Activated CD8-positive, alpha-beta memory T cell treated with anti-CD3 and anti-CD28 coated beads, Interleukin-2, amount 50 U/mL, for 4 hours (primary cell): ENCODE data around the gene MITF.

Source experiments
- DNase-seq: peaks from one replicate; pipeline ENCODE4 v3.0.0-alpha.2; 2020

MITF gene

DNA sequence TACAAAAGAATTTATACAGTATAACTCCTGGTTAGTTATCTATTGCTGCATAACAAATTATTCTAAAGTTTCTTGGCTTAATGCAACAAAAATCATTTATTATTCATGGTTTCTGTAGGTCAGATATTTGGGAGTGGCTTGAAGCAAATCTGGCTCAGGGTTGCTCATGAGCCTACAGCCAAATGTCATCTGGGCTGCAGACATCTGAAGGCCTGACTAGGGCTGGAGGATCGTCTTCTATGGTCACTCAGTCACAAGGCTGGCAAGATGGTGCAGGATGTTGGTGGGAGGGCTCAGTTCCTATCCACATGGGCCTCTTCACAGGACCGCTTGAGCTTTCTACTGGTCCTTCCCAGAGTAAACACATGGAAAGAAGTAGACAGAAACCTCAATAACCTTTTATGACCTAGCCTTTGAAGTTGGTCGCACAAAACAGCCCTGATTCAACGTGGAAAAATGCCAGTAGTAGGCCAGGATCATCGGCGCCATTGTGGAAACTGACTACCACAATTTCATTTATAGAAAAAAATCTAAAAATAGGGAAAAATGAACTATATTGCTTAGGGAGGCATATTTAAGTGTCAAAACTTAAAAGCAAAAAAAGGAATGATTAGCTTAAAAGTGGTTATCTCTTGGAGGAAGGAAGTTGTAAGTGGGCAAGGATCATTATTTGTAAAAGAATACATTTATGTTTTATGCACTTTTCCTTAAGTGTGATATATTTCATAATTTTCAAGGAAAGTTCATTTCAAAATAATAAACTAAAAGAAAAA is 9.9 kb upstream of the MITF start:
- DNase-seq, result no peak

DNA sequence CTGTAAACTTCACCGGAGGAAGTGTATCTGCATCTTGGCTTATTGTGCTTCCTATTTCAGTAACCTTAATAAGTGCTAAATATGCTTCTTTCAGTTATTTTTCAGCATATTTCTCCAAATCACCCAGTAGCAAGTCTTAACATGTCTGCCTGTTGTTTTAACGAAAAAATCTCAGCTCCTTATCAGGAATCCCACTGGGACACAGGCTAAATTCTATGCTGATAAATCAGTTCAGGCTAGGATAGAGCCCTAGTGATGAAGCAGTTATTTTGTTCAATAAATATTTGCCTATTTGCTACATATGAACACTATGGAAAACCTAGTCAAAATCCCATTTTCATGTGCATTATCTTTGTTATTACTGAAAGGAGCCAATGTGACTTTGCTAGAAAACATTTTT is 8.2 kb upstream of the MITF start:
- no peak for DNase-seq

DNA sequence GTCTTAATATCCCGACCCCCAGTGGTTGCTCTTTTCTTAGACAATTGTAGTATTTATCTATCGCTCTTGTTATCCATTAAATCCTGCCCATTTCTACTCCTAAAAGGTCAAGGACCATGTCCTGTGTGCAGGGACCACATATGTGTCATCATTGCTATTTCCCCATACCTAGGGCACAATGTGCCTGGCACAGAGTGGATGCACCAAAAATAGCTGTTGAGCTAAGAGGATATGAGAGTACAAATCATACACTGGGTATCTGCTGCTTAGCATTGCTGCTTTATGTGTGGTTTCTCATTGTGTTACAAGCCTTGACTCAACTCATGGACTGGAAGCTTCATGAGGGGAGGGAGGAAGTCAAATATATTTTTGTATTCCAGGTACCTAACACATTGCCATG is 3.4 kb upstream of the MITF start:
- no peak for DNase-seq

DNA sequence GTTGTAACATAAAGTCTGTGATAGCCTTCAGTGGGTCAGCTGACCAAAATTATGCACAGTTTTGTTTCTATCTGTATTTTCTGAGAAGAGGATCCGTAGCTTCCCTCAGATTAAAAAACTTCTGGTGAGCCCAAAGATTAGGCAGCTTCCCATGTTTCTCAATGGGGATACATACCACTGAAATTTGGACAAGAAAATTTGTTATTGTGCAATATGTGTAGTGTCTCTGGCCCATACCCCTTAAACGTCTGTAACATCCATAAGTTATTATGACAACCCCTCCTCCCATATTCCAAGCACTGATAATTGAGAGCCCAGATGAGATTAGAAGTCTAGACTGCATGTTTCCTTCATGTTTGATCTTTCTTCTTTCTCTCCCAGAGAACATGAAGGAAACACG is 1.9 kb upstream of the MITF start:
- DNase-seq, result no peak

DNA sequence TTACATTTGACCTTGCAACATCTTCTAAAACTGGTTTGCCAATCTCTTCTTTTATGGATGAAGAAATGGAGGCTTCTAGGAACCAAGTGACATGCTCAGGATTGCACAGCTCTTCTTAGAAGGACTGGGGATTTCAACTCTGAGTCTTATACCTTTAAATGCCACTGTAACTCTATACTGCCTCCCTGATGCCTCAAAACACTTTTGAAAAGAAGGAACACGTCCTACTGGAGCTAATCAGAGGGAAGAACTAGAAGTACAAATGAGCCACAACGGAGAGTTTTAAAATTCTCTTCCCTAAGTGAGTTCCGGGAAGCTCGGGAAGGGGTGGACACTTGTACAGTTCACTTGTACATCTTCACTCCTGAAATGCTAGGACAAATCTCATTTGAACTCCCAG is 949 bp upstream of the MITF start:
- no peak for DNase-seq

DNA sequence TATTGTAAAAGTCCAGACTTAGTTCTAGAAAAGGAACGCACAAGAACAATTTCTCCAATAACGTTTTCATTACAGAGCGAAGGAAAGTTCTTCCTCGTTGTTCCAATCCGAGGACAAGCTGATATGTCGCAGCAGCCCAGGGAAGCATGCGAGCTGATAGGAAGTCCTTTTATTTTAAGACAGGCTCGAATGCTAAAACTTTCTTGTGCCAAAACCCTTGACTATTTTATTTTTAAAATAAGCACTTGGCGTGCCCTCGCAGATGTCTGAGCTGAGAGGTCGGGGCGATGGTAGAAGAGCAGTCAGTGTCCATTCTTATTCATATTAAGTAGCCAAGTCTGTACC is 433 bp upstream of the MITF start:
- DNase-seq, result no peak

DNA sequence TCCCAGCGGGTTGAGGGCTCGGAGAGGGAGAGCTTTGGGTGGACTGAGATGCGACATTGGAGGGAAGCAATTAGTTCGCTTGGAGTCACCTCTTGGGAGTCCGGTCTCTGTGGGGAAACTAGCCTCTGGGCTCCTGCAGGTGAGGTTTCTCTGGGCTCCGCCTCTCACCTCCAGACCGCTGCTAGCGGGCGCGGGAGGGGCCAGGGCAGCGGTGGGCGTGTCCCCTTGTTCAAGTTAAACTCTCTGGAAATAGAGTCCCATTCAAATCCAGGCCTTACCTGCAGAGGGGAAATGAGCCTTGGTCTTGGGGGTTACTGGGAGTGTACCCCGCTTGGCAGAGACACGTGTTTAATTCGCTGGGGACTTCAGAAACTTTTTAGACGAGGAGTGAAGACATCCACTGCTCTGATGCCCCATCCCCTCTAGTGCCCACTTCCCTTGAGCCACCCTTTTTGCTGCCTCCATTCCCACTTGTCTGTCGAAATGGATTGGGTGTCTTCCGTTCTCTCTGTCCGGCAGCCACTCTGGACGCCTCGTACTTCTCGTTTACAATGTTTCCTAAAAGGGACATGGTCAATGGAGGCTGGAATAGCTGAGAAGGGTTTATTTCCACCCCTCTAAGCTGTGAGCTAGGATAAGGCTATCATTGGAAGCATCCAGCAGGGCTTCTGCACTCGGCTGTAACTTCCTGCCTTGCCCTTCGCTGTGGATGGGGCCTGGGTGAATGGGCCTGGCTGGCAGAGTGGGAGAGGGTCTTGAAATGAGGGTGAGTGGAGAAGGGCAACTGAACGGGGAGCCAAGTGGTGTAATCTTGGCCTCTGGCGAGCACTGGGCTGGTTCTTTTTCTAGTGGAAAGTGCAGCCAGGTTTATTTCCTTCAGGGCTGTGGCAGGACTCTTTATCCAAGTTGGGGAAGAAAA is 1.1 kb downstream of the MITF start:
- DNase-seq, result no peak

DNA sequence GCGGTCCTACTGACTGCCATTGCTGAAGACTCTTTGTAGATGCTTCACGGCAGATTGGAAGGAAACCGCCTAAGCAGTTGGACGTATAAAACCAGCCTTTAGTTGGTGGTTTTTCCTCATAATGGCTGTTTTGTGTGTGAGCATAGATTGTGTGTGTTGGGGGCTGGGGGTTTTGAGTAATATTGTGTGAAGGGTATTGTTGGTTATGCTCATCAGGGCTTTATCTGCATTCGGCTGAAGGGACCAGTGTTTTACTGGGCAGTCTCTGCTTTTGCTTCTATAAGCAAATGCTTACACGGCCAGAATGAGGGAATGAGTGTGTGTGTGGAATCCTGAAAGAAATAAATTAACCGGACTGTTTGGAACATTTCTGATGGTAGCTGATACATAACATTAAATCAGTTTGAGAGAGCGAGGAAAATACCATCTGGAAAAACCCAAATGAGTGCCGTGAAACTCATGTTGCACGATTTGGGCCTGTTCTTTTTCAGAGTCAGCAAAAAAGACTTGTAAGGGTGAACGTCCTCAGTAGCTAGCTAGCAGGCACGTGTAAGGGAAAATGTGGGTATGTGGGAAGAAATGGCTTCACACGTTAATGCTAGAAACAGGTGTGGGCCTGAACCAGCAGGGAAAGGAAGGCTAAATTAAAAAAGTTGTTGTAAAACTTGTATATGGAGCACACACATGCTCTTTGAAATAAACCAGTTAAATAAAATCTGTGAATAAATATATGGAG is 1.9 kb downstream of the MITF start:
- no peak for DNase-seq

DNA sequence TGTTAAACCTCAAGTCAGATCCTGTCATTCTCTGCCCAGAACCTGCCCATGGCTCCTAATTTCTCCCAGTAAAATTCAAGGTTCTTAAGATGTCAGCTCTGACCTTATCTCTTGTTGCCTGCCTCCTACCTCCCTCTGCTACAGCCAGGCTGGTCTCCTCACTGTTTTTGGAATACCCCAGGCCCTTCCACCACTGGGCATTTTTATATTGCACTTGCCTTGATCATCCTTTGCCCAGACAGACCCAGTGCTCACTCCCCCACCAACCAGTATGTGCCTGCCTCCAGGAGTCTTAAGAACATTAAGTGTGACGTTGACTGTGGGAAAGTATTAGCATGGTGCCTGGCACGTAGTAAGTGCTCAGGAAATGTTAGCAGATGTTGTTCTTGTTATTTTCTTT is 3.1 kb downstream of the MITF start:
- no peak for DNase-seq

DNA sequence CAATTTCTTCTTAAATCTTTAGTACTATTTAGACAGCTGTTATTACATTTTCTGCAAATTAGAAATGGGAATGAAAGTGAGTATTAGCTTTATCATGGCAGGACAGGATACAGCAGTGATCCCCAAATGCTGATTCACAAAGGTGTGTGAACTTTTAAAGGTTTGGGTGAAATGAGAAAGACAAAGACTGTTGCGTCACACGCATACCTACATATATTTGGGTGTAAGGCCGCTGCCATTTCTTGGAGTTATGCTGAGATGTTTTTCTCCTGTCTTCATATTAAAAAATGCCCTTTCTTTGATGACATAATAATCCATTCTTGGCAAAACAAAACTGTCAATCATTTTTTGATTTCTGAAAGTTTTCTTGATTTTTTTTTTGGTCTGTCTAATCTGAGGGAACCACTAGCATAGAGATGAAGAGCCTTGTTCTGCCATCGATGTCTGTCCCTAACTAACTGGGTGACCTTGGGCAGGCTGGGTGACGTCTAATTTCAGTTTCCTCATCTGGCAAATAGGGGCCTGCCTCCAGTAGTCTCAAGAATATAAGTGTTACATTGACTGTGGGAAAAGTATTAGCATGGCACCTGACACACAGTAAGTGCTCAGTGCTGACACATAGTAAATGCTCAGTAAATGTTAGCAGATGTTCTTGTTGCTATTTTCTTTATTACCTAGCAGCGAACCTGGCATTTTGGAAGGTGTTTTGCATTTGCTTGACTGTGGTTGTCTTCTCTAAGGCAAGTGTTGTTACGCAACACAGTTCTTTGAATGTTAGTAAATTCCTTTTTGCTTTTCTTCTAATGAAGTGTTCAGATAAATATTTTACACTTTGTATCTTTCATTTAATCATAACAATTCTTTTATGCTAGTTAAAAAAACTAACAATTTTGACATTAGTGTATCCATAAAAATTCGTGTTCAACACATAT is 5.0 kb downstream of the MITF start:
- no peak for DNase-seq

DNA sequence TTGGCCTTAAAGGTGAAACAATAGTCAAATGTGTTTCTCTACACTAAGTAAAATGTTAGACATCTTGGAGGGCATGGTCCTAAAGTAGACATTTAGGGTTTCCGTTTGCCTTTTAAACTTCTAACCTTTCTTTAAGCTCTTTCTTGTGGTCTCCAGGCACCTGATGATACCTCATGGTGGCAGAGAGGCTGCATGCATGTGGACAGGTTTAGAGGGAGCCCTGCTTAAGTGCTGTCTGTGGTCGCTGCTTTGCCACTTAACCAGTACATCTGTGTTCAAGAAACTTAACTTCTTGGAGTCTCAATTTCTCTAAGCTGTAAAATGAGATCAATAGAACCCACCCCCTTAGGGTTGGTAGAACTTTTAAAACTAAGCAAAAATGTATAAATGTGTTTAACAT is 6.2 kb downstream of the MITF start:
- no peak for DNase-seq

DNA sequence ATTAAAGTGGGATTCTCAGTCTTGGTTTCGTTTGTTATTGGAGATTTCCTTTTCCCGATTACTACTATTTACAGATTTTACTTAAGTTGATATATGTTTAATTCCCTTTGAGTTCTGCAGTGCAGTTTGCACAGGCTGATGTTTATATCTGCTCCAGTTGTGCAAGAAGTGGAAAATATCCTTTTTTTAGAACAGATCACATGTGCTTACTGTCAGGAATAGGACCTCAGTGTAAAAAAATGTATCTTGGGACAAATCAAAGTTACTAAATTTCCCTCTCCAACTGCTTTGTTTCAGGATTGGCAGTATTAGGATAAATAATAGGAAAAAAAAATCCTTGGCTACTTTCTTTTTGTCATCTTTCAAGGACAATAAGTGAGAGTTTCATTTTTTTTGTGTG is 6.9 kb downstream of the MITF start:
- DNase-seq, result no peak

DNA sequence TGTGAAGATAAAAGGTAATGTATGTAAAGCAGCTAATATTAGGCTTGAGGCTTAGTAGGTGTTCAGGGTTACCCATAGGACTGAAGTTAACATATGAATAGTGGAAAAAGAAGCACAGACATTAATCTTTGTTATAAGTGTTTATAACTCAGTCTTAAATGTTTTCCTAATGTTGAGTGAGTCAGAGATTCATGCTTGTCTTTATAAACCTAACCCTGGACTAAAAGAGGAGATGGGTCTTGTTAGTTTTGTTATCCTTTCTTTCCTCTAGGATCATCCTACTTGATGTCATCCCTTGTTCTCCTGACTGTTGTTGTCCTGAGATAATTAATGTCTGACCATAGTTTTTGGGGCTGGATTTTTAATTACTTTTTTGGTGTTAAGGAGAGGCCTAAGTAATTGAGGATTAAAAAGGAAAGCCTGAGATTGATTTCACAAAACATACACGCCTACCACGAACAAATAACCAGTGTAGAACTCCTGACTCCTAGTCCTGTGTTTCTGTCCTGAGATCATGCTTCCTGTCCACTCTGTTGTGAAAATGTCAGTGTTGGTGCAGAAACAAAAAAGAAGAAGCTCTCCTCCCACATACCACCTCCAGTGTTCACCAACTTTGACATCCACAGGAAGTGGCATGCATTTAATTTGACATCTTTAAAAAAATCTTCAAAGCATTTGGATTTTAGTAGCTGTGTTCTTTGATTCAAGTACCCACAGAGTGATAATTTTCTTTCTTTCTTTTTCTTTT is 8.4 kb downstream of the MITF start:
- DNase-seq, result no peak

DNA sequence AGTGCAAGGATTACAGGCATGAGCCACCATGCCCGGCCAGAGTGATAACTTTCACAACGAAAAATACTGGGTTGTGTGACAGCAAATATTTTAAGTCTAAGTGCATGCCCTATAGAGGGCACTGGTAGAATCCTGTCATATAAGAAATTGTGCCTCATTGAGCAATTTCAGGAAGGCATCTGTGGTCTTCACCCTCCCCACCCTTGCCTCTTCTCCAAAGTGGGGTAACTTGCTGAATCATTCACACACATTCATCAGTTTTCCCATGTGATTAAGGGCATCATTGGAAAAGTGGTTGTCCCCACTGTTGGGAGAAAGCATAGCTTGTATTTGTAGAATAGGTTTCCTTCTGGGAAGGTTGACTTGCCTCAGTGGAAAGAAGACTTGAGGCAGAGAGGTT is 9.2 kb downstream of the MITF start:
- no peak for DNase-seq

DNA sequence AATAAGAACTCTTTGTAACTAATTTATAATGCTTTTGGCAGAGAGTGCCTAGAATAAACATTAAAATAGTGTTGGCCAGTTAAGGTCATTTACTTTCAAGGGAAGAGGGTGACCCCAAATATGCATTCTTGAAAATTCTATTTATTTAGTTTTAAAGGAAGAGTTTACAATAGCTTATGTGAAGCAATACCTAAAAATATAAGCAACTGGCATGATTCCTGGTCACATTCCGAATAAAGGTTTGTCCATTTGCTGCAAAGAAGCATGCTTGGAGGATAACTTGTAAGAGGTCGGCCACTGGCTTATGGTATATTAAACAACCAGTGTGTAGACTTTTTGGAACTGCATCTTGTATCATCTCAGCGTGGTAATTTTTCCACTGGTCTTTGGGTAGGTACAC is 10.2 kb downstream of the MITF start:
- DNase-seq, result no peak

DNA sequence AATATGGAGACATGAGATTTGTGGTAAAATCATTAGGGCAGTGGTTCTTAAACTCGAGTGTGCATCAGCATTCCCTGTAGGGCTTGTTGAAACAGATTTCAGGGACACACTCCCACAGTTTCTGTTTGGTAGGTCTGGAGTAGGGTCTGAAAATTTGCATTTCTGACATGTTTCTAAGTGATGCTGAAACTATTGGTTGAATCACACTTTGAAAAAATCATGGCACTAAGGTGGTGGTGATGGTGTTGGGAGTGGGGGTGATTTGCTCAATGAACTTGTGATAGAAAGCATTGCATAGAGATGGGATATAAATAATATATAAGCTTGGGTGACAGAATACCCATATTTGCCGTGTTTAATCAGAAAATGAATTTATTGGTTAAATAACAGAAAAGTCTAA is 11.3 kb downstream of the MITF start:
- DNase-seq, result no peak

DNA sequence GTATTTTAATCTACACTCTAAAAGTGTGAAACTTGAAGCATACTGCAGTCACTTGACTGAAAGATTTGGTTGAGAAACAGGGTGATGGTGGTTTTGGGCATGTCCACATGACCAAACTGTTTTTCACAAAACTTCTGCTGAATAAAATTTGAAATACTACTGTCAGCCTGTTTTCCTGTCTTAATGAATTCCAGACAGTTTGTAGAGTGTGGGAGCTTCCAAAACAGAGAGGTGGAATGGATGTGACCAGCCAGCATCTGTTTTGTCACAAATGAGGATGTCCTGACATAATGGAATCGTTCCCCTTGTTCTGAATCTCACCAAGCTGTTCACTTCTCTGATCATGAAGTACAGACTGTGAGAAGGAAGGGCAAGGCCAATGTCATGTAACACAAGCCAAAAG is 11.8 kb downstream of the MITF start:
- DNase-seq, result no peak

DNA sequence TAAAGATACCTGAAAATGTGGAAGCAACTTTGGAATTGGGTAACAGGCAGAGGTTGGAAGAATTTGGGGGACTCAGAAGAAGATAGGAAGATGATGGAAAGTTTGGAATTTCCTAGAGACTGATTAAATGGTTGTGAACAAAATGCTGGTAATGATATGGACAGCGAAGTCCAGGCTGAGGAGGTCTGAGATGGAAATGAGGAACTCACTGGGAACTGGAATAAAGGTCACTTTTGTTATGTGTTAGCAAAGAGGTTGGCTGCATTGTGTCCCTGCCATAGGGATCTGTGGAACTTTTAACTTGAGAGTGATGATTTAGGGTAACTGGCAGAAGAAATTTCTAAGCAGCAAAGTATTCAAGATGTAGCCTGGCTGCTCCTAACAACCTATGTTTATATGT is 13.0 kb downstream of the MITF start:
- no peak for DNase-seq

DNA sequence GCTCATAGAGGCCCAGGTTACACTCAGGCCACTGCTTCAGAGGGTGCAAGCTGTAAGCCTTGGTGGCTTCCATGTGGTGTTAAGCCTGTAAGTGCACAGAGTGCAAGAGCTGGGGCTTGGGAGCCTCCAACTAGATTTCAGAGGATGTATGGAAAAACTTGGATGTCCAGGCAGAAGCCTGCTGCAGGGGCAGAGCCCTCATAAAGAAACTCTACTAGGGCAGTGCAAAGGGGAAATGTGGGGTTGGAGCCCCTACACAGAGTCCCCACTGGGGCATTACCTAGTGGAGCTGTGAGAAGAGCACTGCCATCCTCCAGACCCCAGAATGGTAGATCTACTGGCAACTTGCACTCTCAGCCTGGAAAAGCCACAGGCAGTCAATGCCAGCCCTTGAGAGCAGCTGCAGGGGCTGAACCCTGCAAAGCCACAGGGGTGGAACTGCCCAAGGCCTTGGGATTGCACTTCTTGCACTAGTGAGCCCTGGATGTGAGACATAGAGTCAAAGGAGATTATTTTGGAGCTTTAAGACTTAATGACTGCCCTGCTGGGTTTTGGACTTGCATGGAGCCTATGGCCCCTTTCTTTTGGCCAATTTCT is 14.0 kb downstream of the MITF start:
- DNase-seq, result no peak

DNA sequence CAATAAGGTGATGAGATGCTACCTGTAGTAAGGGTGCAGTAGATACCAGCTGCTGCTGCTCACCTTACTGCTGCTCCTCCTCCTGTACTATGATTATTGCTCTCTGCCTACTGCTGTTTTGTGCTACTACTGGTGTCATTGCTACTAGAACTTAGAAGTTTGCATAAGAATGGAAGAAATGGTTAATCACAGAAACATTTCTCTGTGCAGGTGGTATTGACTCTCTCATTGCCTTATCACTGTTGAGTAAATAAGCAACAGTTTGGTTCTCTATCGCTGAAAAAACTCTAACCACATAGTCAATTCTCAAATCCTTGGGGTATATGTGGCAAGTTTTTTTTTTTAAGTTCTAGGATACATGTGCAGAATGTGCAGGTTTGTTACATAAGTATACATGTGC is 16.5 kb downstream of the MITF start:
- no peak for DNase-seq
